WTC11 (cell line): ENCODE measurements around the gene FAM216A. TPM values are rescaled to one million over a fixed set of nuclear protein-coding genes. Genes with fewer than 3 reads are reported as not detected.

ENCODE experiments used
- ATF1 ChIP-seq: sonication (generic); formaldehyde crosslinking; IDR thresholded peaks from 2 replicates; pipeline ENCODE4 v1.8.1; 2023; ENCODE audit warnings: mild to moderate bottlenecking, moderate library complexity, missing genetic modification reagents
- CBFB ChIP-seq: sonication (generic); formaldehyde crosslinking; IDR thresholded peaks from 2 replicates; pipeline ENCODE4 v1.8.1; 2022; ENCODE audit warnings: mild to moderate bottlenecking, low read depth, missing genetic modification reagents
- ELF4 ChIP-seq: sonication (generic); formaldehyde crosslinking; IDR thresholded peaks from 2 replicates; pipeline ENCODE4 v1.8.1; 2022; ENCODE audit warnings: low read depth, mild to moderate bottlenecking, moderate library complexity, missing genetic modification reagents
- ETV6 ChIP-seq: sonication (generic); formaldehyde crosslinking; IDR thresholded peaks from 2 replicates; pipeline ENCODE4 v1.8.1; 2022; ENCODE audit warnings: mild to moderate bottlenecking, missing genetic modification reagents
- KAT7 ChIP-seq: sonication (generic); formaldehyde crosslinking; IDR thresholded peaks from 2 replicates; pipeline ENCODE4 v1.8.1; 2023; ENCODE audit warnings: missing genetic modification reagents, mild to moderate bottlenecking, borderline replicate concordance
- MYBL2 ChIP-seq: sonication (generic); formaldehyde crosslinking; IDR thresholded peaks from 2 replicates; pipeline ENCODE4 v1.8.1; 2023; ENCODE audit warnings: mild to moderate bottlenecking, moderate library complexity, missing genetic modification reagents
- RORB ChIP-seq: fragments of 250-450 bp; sonication (Bioruptor Pico); IDR thresholded peaks from 2 replicates; pipeline ENCODE4 v1.9.0; 2021; ENCODE audit warnings: mild to moderate bottlenecking
- SP1 ChIP-seq: sonication (generic); formaldehyde crosslinking; conservative IDR thresholded peaks from 2 replicates; pipeline ENCODE4 v1.8.1; 2022; ENCODE audit warnings: missing genetic modification reagents
- TP53 ChIP-seq: sonication (generic); formaldehyde crosslinking; IDR thresholded peaks from 2 replicates; pipeline ENCODE4 v1.8.1; 2023; ENCODE audit warnings: mild to moderate bottlenecking, missing genetic modification reagents
- ZBTB21 ChIP-seq: sonication (generic); formaldehyde crosslinking; IDR thresholded peaks from 2 replicates; pipeline ENCODE4 v1.8.1; 2023; ENCODE audit warnings: mild to moderate bottlenecking, missing genetic modification reagents, borderline replicate concordance
- ZNF219 ChIP-seq: sonication (generic); formaldehyde crosslinking; IDR thresholded peaks from 2 replicates; pipeline ENCODE4 v1.8.0; 2023; ENCODE audit warnings: missing genetic modification reagents, mild to moderate bottlenecking, borderline replicate concordance
- ZNF416 ChIP-seq: fragments of 250-450 bp; sonication (Bioruptor Pico); IDR thresholded peaks from 2 replicates; pipeline ENCODE4 v1.9.0; 2021; ENCODE audit warnings: mild to moderate bottlenecking, inconsistent platforms
- total RNA-seq: library from RNA; stranded (reverse); gene quantifications from 3 replicates; pipeline ENCODE4 v1.2.3, GENCODE V29; 2021
- TF ChIP-seq, protein P1 (sequence below): sonication (generic); formaldehyde crosslinking; IDR thresholded peaks from 2 replicates; pipeline ENCODE4 v1.8.1; 2023; ENCODE audit warnings: mild to moderate bottlenecking, missing genetic modification reagents, borderline replicate concordance
- TF ChIP-seq, protein P2 (sequence below): sonication (generic); formaldehyde crosslinking; IDR thresholded peaks from 2 replicates; pipeline ENCODE4 v1.8.0; 2023; ENCODE audit warnings: missing genetic modification reagents, mild to moderate bottlenecking, borderline replicate concordance
- TF ChIP-seq, protein P3 (sequence below): sonication (generic); formaldehyde crosslinking; IDR thresholded peaks from 2 replicates; pipeline ENCODE4 v1.8.0; 2022; ENCODE audit warnings: mild to moderate bottlenecking, missing genetic modification reagents
- TF ChIP-seq, protein P4 (sequence below): fragments of 250-450 bp; sonication (Bioruptor Pico); IDR thresholded peaks from 2 replicates; pipeline ENCODE4 v1.9.0; 2021; ENCODE audit warnings: mild to moderate bottlenecking
- TF ChIP-seq, protein P5 (sequence below): sonication (generic); formaldehyde crosslinking; IDR thresholded peaks from 2 replicates; pipeline ENCODE4 v1.8.0; 2022; ENCODE audit warnings: missing genetic modification reagents
- TF ChIP-seq, protein P6 (sequence below): sonication (generic); formaldehyde crosslinking; IDR thresholded peaks from 2 replicates; pipeline ENCODE4 v1.8.1; 2023; ENCODE audit warnings: mild to moderate bottlenecking, missing genetic modification reagents
- TF ChIP-seq, protein P7 (sequence below): sonication (generic); formaldehyde crosslinking; conservative IDR thresholded peaks from 2 replicates; pipeline ENCODE4 v1.8.1; 2022; ENCODE audit warnings: mild to moderate bottlenecking, missing genetic modification reagents

FAM216A gene
- total RNA-seq, 1 experiment from 2014 or later, result 16.9 TPM

DNA sequence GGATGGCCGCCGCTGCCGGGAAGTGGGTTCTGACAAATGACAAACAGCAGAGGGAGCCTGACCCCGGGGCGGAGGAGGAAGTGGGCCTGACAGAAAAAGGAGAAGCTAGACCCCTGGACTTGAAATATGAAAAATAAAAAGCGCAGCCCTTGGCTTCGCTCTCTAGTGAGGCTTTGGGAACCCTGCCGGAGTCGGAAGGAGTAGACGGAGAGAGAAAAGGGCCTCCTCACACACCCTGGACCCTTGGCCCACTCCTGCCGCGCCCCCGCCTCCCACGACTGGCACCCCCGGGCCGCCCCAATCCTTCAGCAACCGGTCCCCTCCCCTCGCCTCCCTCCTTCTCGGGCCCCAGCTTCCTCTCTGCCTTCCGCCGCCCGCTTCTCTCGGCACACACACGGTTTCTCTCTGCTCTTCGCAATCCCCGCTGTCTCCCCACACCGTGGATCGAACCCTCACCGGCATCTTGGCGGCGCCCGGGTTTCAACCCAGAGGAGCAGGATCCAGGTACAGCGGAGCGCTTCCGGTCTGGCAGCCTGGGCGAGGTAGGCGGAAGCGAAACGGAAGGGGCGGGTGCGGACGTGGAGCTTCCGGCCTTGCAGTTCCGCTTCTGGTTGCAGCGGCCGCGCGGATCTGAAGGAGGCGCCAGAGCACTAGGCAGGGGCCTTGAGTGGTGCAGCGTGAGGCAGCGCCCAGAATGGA is 18.7 kb upstream of the FAM216A start, which contains the start of gene ARPC3 (continued):
- TF ChIP-seq, protein P1, sequence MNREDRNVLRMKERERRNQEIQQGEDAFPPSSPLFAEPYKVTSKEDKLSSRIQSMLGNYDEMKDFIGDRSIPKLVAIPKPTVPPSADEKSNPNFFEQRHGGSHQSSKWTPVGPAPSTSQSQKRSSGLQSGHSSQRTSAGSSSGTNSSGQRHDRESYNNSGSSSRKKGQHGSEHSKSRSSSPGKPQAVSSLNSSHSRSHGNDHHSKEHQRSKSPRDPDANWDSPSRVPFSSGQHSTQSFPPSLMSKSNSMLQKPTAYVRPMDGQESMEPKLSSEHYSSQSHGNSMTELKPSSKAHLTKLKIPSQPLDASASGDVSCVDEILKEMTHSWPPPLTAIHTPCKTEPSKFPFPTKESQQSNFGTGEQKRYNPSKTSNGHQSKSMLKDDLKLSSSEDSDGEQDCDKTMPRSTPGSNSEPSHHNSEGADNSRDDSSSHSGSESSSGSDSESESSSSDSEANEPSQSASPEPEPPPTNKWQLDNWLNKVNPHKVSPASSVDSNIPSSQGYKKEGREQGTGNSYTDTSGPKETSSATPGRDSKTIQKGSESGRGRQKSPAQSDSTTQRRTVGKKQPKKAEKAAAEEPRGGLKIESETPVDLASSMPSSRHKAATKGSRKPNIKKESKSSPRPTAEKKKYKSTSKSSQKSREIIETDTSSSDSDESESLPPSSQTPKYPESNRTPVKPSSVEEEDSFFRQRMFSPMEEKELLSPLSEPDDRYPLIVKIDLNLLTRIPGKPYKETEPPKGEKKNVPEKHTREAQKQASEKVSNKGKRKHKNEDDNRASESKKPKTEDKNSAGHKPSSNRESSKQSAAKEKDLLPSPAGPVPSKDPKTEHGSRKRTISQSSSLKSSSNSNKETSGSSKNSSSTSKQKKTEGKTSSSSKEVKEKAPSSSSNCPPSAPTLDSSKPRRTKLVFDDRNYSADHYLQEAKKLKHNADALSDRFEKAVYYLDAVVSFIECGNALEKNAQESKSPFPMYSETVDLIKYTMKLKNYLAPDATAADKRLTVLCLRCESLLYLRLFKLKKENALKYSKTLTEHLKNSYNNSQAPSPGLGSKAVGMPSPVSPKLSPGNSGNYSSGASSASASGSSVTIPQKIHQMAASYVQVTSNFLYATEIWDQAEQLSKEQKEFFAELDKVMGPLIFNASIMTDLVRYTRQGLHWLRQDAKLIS (CRISPR knock-in tag), result no peak
- TF ChIP-seq KAT7 (CRISPR knock-in tag) (no peak), MYBL2 (no peak), ATF1 (CRISPR knock-in tag) (no peak), ELF4 (CRISPR knock-in tag) (no peak), CBFB (0 out of 2 replicates have a peak, but pooled peaks have one; percentile 73), ZNF219 (CRISPR knock-in tag) (no peak), TP53 (no peak), ZBTB21 (CRISPR knock-in tag) (no peak), ZNF416 (no peak), RORB (CRISPR knock-in tag) (no peak), ETV6 (CRISPR knock-in tag) (peak; percentile 100), SP1 (peak; percentile 91)
- TF ChIP-seq, protein P2, sequence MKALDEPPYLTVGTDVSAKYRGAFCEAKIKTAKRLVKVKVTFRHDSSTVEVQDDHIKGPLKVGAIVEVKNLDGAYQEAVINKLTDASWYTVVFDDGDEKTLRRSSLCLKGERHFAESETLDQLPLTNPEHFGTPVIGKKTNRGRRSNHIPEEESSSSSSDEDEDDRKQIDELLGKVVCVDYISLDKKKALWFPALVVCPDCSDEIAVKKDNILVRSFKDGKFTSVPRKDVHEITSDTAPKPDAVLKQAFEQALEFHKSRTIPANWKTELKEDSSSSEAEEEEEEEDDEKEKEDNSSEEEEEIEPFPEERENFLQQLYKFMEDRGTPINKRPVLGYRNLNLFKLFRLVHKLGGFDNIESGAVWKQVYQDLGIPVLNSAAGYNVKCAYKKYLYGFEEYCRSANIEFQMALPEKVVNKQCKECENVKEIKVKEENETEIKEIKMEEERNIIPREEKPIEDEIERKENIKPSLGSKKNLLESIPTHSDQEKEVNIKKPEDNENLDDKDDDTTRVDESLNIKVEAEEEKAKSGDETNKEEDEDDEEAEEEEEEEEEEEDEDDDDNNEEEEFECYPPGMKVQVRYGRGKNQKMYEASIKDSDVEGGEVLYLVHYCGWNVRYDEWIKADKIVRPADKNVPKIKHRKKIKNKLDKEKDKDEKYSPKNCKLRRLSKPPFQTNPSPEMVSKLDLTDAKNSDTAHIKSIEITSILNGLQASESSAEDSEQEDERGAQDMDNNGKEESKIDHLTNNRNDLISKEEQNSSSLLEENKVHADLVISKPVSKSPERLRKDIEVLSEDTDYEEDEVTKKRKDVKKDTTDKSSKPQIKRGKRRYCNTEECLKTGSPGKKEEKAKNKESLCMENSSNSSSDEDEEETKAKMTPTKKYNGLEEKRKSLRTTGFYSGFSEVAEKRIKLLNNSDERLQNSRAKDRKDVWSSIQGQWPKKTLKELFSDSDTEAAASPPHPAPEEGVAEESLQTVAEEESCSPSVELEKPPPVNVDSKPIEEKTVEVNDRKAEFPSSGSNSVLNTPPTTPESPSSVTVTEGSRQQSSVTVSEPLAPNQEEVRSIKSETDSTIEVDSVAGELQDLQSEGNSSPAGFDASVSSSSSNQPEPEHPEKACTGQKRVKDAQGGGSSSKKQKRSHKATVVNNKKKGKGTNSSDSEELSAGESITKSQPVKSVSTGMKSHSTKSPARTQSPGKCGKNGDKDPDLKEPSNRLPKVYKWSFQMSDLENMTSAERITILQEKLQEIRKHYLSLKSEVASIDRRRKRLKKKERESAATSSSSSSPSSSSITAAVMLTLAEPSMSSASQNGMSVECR, result peak; percentile 90; the same call in 1 of the 2 replicates
- TF ChIP-seq, protein P3, sequence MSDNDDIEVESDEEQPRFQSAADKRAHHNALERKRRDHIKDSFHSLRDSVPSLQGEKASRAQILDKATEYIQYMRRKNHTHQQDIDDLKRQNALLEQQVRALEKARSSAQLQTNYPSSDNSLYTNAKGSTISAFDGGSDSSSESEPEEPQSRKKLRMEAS (CRISPR knock-in tag), result peak; percentile 64
- TF ChIP-seq, protein P4, sequence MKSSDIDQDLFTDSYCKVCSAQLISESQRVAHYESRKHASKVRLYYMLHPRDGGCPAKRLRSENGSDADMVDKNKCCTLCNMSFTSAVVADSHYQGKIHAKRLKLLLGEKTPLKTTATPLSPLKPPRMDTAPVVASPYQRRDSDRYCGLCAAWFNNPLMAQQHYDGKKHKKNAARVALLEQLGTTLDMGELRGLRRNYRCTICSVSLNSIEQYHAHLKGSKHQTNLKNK (CRISPR knock-in tag), result peak; percentile 48; the same call in 1 of the 2 replicates
- TF ChIP-seq, protein P5, sequence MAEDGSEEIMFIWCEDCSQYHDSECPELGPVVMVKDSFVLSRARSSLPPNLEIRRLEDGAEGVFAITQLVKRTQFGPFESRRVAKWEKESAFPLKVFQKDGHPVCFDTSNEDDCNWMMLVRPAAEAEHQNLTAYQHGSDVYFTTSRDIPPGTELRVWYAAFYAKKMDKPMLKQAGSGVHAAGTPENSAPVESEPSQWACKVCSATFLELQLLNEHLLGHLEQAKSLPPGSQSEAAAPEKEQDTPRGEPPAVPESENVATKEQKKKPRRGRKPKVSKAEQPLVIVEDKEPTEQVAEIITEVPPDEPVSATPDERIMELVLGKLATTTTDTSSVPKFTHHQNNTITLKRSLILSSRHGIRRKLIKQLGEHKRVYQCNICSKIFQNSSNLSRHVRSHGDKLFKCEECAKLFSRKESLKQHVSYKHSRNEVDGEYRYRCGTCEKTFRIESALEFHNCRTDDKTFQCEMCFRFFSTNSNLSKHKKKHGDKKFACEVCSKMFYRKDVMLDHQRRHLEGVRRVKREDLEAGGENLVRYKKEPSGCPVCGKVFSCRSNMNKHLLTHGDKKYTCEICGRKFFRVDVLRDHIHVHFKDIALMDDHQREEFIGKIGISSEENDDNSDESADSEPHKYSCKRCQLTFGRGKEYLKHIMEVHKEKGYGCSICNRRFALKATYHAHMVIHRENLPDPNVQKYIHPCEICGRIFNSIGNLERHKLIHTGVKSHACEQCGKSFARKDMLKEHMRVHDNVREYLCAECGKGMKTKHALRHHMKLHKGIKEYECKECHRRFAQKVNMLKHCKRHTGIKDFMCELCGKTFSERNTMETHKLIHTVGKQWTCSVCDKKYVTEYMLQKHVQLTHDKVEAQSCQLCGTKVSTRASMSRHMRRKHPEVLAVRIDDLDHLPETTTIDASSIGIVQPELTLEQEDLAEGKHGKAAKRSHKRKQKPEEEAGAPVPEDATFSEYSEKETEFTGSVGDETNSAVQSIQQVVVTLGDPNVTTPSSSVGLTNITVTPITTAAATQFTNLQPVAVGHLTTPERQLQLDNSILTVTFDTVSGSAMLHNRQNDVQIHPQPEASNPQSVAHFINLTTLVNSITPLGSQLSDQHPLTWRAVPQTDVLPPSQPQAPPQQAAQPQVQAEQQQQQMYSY, result no peak
- TF ChIP-seq, protein P6, sequence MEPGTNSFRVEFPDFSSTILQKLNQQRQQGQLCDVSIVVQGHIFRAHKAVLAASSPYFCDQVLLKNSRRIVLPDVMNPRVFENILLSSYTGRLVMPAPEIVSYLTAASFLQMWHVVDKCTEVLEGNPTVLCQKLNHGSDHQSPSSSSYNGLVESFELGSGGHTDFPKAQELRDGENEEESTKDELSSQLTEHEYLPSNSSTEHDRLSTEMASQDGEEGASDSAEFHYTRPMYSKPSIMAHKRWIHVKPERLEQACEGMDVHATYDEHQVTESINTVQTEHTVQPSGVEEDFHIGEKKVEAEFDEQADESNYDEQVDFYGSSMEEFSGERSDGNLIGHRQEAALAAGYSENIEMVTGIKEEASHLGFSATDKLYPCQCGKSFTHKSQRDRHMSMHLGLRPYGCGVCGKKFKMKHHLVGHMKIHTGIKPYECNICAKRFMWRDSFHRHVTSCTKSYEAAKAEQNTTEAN (CRISPR knock-in tag), result 0 out of 2 replicates have a peak, but pooled peaks have one; percentile 21
- TF ChIP-seq, protein P7, sequence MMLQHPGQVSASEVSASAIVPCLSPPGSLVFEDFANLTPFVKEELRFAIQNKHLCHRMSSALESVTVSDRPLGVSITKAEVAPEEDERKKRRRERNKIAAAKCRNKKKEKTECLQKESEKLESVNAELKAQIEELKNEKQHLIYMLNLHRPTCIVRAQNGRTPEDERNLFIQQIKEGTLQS (CRISPR knock-in tag), result no peak
